ENCODE measurements around the gene FSCN2. TPM values are rescaled to one million over a fixed set of nuclear protein-coding genes. Genes with fewer than 3 reads are reported as not detected.

FSCN2 gene
- total and polyA plus RNA-seq, 12 donors = 0.22 to 1.9 (median 0.72) TPM; not detected in 1

DNA sequence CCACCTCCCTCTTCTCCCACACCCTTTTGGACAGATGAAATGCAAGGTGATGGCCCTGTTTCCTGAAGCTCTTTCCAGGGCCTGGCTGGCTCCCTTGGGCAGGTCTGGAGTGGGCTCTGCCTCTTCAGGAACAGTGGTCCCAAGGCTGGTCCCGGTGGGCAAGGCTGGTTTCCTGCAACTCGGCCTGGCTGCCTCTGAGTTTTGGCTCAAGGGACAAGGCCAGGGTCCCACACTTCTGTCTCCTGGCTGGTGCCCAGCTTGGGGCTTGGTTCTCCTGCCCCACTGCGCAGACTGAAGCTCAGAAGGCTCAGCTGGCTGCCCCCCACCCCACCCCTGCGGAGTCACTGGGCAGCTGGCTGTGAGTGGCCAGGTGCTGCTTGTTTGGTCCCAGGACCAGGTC, 11.7 kb upstream of the FSCN2 start:
- intact Hi-C loops (cut with DNase I) = loop anchor here (10.0 kb wide), 1 partner anchor 88 kb away; no protein-coding TSS in a partner anchor
- 70 to 82% (median 72%) methylated on average over 2 to 4 of the region's 4 CpGs; no CpG with 5 or more reads in 1 of the 4 donors for WGBS, 4 donors
- no peak for TF ChIP-seq POLR2A (IDR thresholded peaks at IDR 0.05)
- TF ChIP-seq, protein P1, sequence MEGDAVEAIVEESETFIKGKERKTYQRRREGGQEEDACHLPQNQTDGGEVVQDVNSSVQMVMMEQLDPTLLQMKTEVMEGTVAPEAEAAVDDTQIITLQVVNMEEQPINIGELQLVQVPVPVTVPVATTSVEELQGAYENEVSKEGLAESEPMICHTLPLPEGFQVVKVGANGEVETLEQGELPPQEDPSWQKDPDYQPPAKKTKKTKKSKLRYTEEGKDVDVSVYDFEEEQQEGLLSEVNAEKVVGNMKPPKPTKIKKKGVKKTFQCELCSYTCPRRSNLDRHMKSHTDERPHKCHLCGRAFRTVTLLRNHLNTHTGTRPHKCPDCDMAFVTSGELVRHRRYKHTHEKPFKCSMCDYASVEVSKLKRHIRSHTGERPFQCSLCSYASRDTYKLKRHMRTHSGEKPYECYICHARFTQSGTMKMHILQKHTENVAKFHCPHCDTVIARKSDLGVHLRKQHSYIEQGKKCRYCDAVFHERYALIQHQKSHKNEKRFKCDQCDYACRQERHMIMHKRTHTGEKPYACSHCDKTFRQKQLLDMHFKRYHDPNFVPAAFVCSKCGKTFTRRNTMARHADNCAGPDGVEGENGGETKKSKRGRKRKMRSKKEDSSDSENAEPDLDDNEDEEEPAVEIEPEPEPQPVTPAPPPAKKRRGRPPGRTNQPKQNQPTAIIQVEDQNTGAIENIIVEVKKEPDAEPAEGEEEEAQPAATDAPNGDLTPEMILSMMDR (IDR thresholded peaks at IDR 0.05) = no peak
- H3K9me3 ChIP-seq (replicated peaks in 1 of 3) = no peaks in the 10 kb centered on the region
- H3K4me1 ChIP-seq (replicated peaks in 1 of 2) = peaks cover 27 to 43% of the 10 kb centered on the region in 2 donors
- peak overlapping the region in 2 of 5 donors; percentile 99 for H3K27ac ChIP-seq
- peaks cover 0 to 7% of the 10 kb centered on the region in 2 donors for H3K36me3 ChIP-seq (replicated peaks in 1 of 2)
- H3K27me3 ChIP-seq = no peaks in the 10 kb centered on the region
- no peak for DNase-seq
- H3K4me3 ChIP-seq = peak overlapping the region in 1 of 4 donors; percentile 92

GRCh38 chr17:81517009-81517338, 11.2 kb upstream of the FSCN2 start:
- Histone ChIP-seq H3K36me3 (replicated peaks in 1 of 2) (peaks cover 0 to 2% of the 10 kb centered on the region in 2 donors), H3K4me1 (replicated peaks in 1 of 2) (peaks cover 26 to 42% of the 10 kb centered on the region in 2 donors), H3K4me3 (no peak overlapping the region), H3K27me3 (no peaks in the 10 kb centered on the region), H3K27ac (no peak overlapping the region), H3K9me3 (replicated peaks in 1 of 3) (no peaks in the 10 kb centered on the region)
- TF ChIP-seq, protein P1 (IDR thresholded peaks at IDR 0.05) = no peak
- no peak for TF ChIP-seq POLR2A (IDR thresholded peaks at IDR 0.05)
- 76 to 91% (median 88%) methylated on average over 3 to 9 of the region's 9 CpGs; no CpG with 5 or more reads in 1 of the 4 donors for WGBS, 4 donors
- intact Hi-C loops (cut with DNase I) = loop anchor here (10.0 kb wide), 1 partner anchor 88 kb away; no protein-coding TSS in a partner anchor
- no peak for DNase-seq

DNA sequence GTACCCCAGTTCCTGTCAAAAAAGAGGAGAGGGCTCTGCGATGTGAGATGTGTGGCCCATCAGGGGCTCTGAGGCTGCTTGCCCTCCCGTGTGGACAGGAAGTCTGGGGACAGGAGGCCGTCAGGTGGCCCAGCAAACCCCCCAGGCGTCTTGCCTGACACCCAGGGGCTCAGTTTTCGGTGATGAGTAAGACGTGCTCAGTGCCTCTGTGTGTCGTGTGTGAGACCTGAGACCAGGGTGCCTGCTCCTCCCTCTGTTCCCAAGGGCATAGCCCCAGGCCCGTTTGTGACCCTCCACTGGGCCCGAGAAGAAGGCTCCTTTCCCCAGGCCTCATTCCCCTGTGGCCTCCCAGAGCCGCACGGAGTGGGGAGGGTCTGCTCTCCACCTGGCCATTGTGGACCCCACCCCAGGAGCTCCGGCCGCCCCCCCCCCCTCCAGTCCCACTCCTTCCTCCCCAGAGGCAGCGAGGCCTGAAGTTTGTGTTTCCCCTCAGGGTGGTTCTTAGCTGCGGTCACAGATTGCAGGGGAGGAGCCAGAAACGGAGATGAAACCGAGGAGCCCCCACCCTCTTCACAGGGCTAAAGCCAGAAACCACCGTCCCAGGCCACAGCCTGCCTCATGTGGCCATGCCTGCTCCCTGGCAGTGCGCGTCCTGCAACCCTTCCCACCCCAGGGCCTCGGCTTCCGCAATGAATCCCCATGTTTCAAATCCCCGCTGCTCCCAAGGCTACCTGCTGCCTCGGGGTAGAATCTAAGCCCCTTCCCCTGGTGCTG, 10.7 kb upstream of the FSCN2 start:
- WGBS, 4 donors = 76 to 79% (median 77%) methylated on average over 13 to 24 of the region's 24 CpGs
- intact Hi-C loops (cut with DNase I) = loop anchor here (10.0 kb wide), 1 partner anchor 87 kb away; no protein-coding TSS in a partner anchor
- H3K36me3 ChIP-seq (replicated peaks in 1 of 2) = no peaks in the 10 kb centered on the region
- TF ChIP-seq POLR2A (IDR thresholded peaks at IDR 0.05) = no peak
- TF ChIP-seq, protein P1 (IDR thresholded peaks at IDR 0.05) = no peak
- peaks cover 4% of the 10 kb centered on the region for H3K27me3 ChIP-seq
- H3K27ac ChIP-seq = no peak overlapping the region
- peaks cover 26 to 42% of the 10 kb centered on the region in 2 donors for H3K4me1 ChIP-seq (replicated peaks in 1 of 2)
- H3K4me3 ChIP-seq = no peak overlapping the region
- peak in 1 of 7 donors; percentile 30 for DNase-seq
- no peaks in the 10 kb centered on the region for H3K9me3 ChIP-seq (replicated peaks in 1 of 3)

DNA sequence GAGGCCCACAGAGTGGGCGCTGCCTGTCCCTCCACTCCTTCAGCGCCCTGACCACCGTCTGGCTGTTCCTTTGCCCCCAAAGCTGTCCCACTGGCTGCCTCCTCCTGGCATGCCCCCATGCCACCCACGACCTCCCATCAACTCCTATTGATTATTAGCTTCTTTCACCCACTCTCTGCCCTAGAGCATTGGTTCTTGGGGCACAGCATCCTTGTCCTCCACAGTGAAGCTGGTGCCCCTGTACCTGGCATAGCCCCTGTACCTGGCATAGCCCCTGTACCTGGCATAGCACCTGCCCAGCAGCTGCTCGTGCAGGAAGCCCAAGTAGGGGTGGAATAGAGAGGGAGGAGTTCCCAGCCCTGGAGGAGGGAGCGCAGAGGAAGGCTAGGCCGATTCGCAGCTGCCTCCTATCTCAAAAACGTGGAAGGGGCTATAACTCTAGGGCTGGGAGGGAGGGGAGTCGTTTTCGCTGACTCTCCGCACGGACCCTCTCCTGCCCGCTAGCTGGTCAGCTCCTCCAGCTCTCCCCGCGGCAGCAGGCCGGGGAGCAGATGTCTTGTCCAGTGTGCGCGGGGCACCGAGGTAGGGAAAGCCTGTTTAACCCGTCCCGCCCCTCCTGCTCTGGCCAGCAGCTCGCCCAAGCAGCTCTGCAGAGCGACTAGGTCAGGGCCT, 9.9 kb upstream of the FSCN2 start:
- 53 to 78% (median 67%) methylated on average over 19 to 24 of the region's 24 CpGs for WGBS, 4 donors
- no peak for TF ChIP-seq POLR2A (IDR thresholded peaks at IDR 0.05)
- TF ChIP-seq, protein P1 (IDR thresholded peaks at IDR 0.05) = no peak
- Histone ChIP-seq H3K27ac (peak overlapping the region in 1 of 5 donors; percentile 14), H3K36me3 (replicated peaks in 1 of 2) (no peaks in the 10 kb centered on the region), H3K9me3 (replicated peaks in 1 of 3) (no peaks in the 10 kb centered on the region), H3K4me1 (replicated peaks in 1 of 2) (peaks cover 23 to 42% of the 10 kb centered on the region in 2 donors), H3K4me3 (peak overlapping the region in 1 of 4 donors; percentile 64), H3K27me3 (peaks cover 5% of the 10 kb centered on the region)
- intact Hi-C loops (cut with DNase I) = loop anchor here (10.0 kb wide), 1 partner anchor 87 kb away; no protein-coding TSS in a partner anchor
- DNase-seq = no peak
